ENCODE results near the gene SBF2.

GRCh38 chr11:10319702-10320558 is 25.9 kb upstream of the SBF2 start:
- TF ChIP-seq POLR2AphosphoS5 (IDR thresholded peaks at IDR 0.05): no peak
- no peak for TF ChIP-seq CTCF (IDR thresholded peaks at IDR 0.05)
